SK-N-SH treated with all-trans-retinoic acid at 6 μM for 48 hours (cell line): ENCODE data around the gene HOXA2.
A peak's percentile ranks its signal among the peaks of the same experiment; 100 is the strongest.

Source experiments
- ATAC-seq: fragments of 200-7000 bp; cut with Tn5 transposase; 3 replicates; pipeline ENCODE4 v1.9.1; 2020; ENCODE audit warnings: mild to moderate bottlenecking, moderate library complexity
- ARNTL ChIP-seq: fragments of 450-650 bp; formaldehyde crosslinking; IDR thresholded peaks from 2 replicates; pipeline ENCODE4 v1.5.0; 2020; ENCODE audit warnings: low read depth, mild to moderate bottlenecking, moderate library complexity, borderline replicate concordance
- BACH2 ChIP-seq: fragments of 250-450 bp; sonication (Bioruptor Pico); IDR thresholded peaks from 2 replicates; pipeline ENCODE4 v1.9.0; 2021; ENCODE audit warnings: mild to moderate bottlenecking, borderline replicate concordance
- CREB5 ChIP-seq: fragments of 250-450 bp; sonication (Bioruptor Pico); IDR thresholded peaks from 2 replicates; pipeline ENCODE4 v1.5.1; 2020; ENCODE audit warnings: low read depth, mild to moderate bottlenecking, moderate library complexity
- CSDC2 ChIP-seq: fragments of 250-450 bp; sonication (Bioruptor Pico); IDR thresholded peaks from 2 replicates; pipeline ENCODE4 v1.5.0; 2020; ENCODE audit warnings: mild to moderate bottlenecking, moderate library complexity
- CSRNP3 ChIP-seq: fragments of 250-450 bp; sonication (Bioruptor Pico); IDR thresholded peaks from 2 replicates; pipeline ENCODE4 v1.5.1; 2021; ENCODE audit warnings: mild to moderate bottlenecking, moderate library complexity
- ESRRG ChIP-seq: fragments of 250-450 bp; sonication (Bioruptor Pico); IDR thresholded peaks from 2 replicates; pipeline ENCODE4 v1.6.1; 2021; ENCODE audit warnings: mild to moderate bottlenecking
- GLIS3 ChIP-seq: fragments of 250-450 bp; sonication (Bioruptor Pico); IDR thresholded peaks from 2 replicates; pipeline ENCODE4 v1.5.0; 2020; ENCODE audit warnings: mild to moderate bottlenecking, moderate library complexity
- ISL1 ChIP-seq: fragments of 250-450 bp; sonication (Bioruptor Pico); IDR thresholded peaks from 2 replicates; pipeline ENCODE4 v2.1.2; 2022; ENCODE audit warnings: mild to moderate bottlenecking, moderate library complexity
- PATZ1 ChIP-seq: fragments of 250-450 bp; sonication (Bioruptor Pico); IDR thresholded peaks from 2 replicates; pipeline ENCODE4 v1.8.0; 2020; ENCODE audit warnings: mild to moderate bottlenecking, moderate library complexity, borderline replicate concordance
- PPARA ChIP-seq: fragments of 250-450 bp; sonication (Bioruptor Pico); IDR thresholded peaks from 2 replicates; pipeline ENCODE4 v1.5.0; 2020; ENCODE audit warnings: mild to moderate bottlenecking, borderline replicate concordance
- RARB ChIP-seq: fragments of 250-450 bp; sonication (Bioruptor Pico); IDR thresholded peaks from 2 replicates; pipeline ENCODE4 v1.8.0; 2021; ENCODE audit warnings: mild to moderate bottlenecking, moderate library complexity
- SNAI2 ChIP-seq: fragments of 250-450 bp; sonication (Bioruptor Pico); IDR thresholded peaks from 2 replicates; pipeline ENCODE4 v1.5.0; 2020; ENCODE audit warnings: mild to moderate bottlenecking, moderate library complexity
- TOX ChIP-seq: fragments of 250-450 bp; sonication (Bioruptor Pico); IDR thresholded peaks from 2 replicates; pipeline ENCODE4 v1.8.0; 2021; ENCODE audit warnings: mild to moderate bottlenecking, moderate library complexity, borderline replicate concordance
- TSHZ2 ChIP-seq: fragments of 250-450 bp; sonication (Bioruptor Pico); IDR thresholded peaks from 2 replicates; pipeline ENCODE4 v1.5.0; 2020; ENCODE audit warnings: mild to moderate bottlenecking, moderate library complexity
- ZC3H10 ChIP-seq: fragments of 250-450 bp; sonication (Bioruptor Pico); IDR thresholded peaks from 2 replicates; pipeline ENCODE4 v1.5.1; 2021; ENCODE audit warnings: mild to moderate bottlenecking, moderate library complexity
- ZFP3 ChIP-seq: fragments of 250-450 bp; sonication (Bioruptor Pico); IDR thresholded peaks from 2 replicates; pipeline ENCODE4 v1.5.0; 2020; ENCODE audit warnings: mild to moderate bottlenecking, moderate library complexity
- ZFP30 ChIP-seq: fragments of 450-650 bp; formaldehyde crosslinking; IDR thresholded peaks from 2 replicates; pipeline ENCODE4 v1.5.0; 2022; ENCODE audit warnings: mild to moderate bottlenecking, moderate library complexity
- ZNF565 ChIP-seq: fragments of 450-650 bp; formaldehyde crosslinking; conservative IDR thresholded peaks from 2 replicates; pipeline ENCODE4 v1.5.0; 2020; ENCODE audit warnings: low read depth, mild to moderate bottlenecking, moderate library complexity
- ZNF70 ChIP-seq: fragments of 450-650 bp; formaldehyde crosslinking; IDR thresholded peaks from 2 replicates; pipeline ENCODE4 v1.5.0; 2020; ENCODE audit warnings: mild to moderate bottlenecking, moderate library complexity
- ZNF8 ChIP-seq: fragments of 450-650 bp; formaldehyde crosslinking; IDR thresholded peaks from 2 replicates; pipeline ENCODE4 v1.5.0; 2020; ENCODE audit warnings: mild to moderate bottlenecking, moderate library complexity

Gene HOXA2

GRCh38 chr7:27145165-27145913 is 42.9 kb upstream of the HOXA2 start:
- TF ChIP-seq TOX (CRISPR knock-in tag) (no peak), PATZ1 (CRISPR knock-in tag) (no peak)

GRCh38 chr7:27144781-27145164 is 42.3 kb upstream of the HOXA2 start:
- no peak for ATAC-seq
- TF ChIP-seq CSRNP3: no peak
- TF ChIP-seq ISL1: no peak
- TF ChIP-seq ZC3H10 (CRISPR knock-in tag): no peak
- TF ChIP-seq ZFP3: no peak
- no peak for TF ChIP-seq ESRRG (CRISPR knock-in tag)
- no peak for TF ChIP-seq CREB5 (CRISPR knock-in tag)
- TF ChIP-seq PATZ1 (CRISPR knock-in tag): no peak
- no peak for TF ChIP-seq GLIS3
- no peak for TF ChIP-seq ZNF565 (CRISPR knock-in tag)
- no peak for TF ChIP-seq ZFP30 (CRISPR knock-in tag)
- TF ChIP-seq, all 23 proteins: peak for 0

More at GRCh38 chr7:27145165-27145913, 42.9 kb upstream of the HOXA2 start:
- ATAC-seq: peak; percentile 4; the same call in 1 of the 3 replicates

- no peak for ATAC-seq
- TF ChIP-seq RARB (CRISPR knock-in tag): no peak
- no peak for TF ChIP-seq ZFP3
- TF ChIP-seq ARNTL (CRISPR knock-in tag): no peak
- TF ChIP-seq CSDC2: no peak
- no peak for TF ChIP-seq PPARA
- TF ChIP-seq ISL1: no peak
- no peak for TF ChIP-seq PATZ1 (CRISPR knock-in tag)
- no peak for TF ChIP-seq BACH2 (CRISPR knock-in tag)
- TF ChIP-seq ZNF8 (CRISPR knock-in tag): no peak
- TF ChIP-seq SNAI2 (CRISPR knock-in tag): no peak
- no peak for TF ChIP-seq ZNF565 (CRISPR knock-in tag)
- TF ChIP-seq CREB5 (CRISPR knock-in tag): no peak
- TF ChIP-seq TSHZ2 (CRISPR knock-in tag): no peak
- no peak for TF ChIP-seq ESRRG (CRISPR knock-in tag)
- TF ChIP-seq ZFP30 (CRISPR knock-in tag): no peak
- no peak for TF ChIP-seq CSRNP3
- TF ChIP-seq ZNF70 (CRISPR knock-in tag): no peak
- TF ChIP-seq, all 23 proteins: peak for 0
Measured at GRCh38 chr7:27143950-27144780, 41.7 kb upstream of the HOXA2 start.
